Uterus (tissue), 4 donors: ENCODE results near the gene HDGFL2. TPM values are rescaled to one million over a fixed set of nuclear protein-coding genes. Genes with fewer than 3 reads are reported as not detected.

Experiments used
- DNase-seq, 2 donors: peaks; one replicate each; pipeline ENCODE4 v3.0.0-alpha.2; 2019 to 2020
- H3K27ac ChIP-seq, 2 donors: fragments of 200-600 bp; sonication (generic); 1 replicate in 1 of 2; 2 replicates in 1 of 2; pipeline ENCODE4 v1.5.1; 2016 to 2018
- H3K27me3 ChIP-seq, 2 donors: fragments of 200-600 bp; sonication (generic); one replicate each; pipeline ENCODE4 v1.5.1; 2018 to 2019; ENCODE audit warnings: control low read depth in 1 of 2
- H3K36me3 ChIP-seq, 2 donors: fragments of 200-600 bp; sonication (generic); one replicate each; pipeline ENCODE4 v1.5.1; 2019; ENCODE audit warnings: control low read depth in 1 of 2
- H3K4me1 ChIP-seq, 2 donors: fragments of 200-600 bp; sonication (generic); one replicate each; pipeline ENCODE4 v1.5.1; 2018 to 2019; ENCODE audit warnings: control low read depth in 1 of 2
- H3K4me3 ChIP-seq, 2 donors: fragments of 200-600 bp; sonication (generic); 1 replicate in 1 of 2; 2 replicates in 1 of 2; pipeline ENCODE4 v1.5.1; 2018 to 2019; ENCODE audit warnings: mild to moderate bottlenecking in 1 of 2
- H3K9me3 ChIP-seq, 2 donors: fragments of 200-600 bp; sonication (generic); one replicate each; pipeline ENCODE4 v1.5.1; 2019; ENCODE audit warnings: control low read depth in 1 of 2
- POLR2A ChIP-seq, 2 donors: fragments of 450-650 bp; IDR thresholded peaks; one replicate each; pipeline ENCODE4 v1.6.1; 2016; ENCODE audit warnings: antibody characterized with exemption in 2 of 2, mild to moderate bottlenecking in 1 of 2, moderate library complexity in 1 of 2
- intact Hi-C: fragments of 100-400 bp; cut with DNase I; formaldehyde crosslinking; loops from one replicate; pipeline ENCODE4 v1.15.1; 2023; ENCODE audit warnings: low total_unique reads
- total RNA-seq, 4 donors: library from RNA; depleted of rRNA in 3 of 4; stranded (reverse); fragments of >200 nt in 3 of 4; gene quantifications; one replicate each; pipeline versions ENCODE4 v1.1.0 to v1.2.4, GENCODE V29; 2014 to 2023
- TF ChIP-seq, protein P1 (sequence below), 4 experiments: fragments of 200-600 bp in 2 of 4; fragments of 450-650 bp in 2 of 4; sonication (generic) in 2 of 4; IDR thresholded peaks; one replicate each; pipeline ENCODE4 v1.5.1; 2016 to 2019; ENCODE audit warnings: antibody characterized with exemption in 4 of 4, mild to moderate bottlenecking in 2 of 4, moderate library complexity in 1 of 4
- donor health status: DM: yes; HTN: yes; CAD: no.

HDGFL2 gene
- total RNA-seq, 4 donors from 2014 or later = 8.5 to 65.8 (median 34.8) TPM

DNA sequence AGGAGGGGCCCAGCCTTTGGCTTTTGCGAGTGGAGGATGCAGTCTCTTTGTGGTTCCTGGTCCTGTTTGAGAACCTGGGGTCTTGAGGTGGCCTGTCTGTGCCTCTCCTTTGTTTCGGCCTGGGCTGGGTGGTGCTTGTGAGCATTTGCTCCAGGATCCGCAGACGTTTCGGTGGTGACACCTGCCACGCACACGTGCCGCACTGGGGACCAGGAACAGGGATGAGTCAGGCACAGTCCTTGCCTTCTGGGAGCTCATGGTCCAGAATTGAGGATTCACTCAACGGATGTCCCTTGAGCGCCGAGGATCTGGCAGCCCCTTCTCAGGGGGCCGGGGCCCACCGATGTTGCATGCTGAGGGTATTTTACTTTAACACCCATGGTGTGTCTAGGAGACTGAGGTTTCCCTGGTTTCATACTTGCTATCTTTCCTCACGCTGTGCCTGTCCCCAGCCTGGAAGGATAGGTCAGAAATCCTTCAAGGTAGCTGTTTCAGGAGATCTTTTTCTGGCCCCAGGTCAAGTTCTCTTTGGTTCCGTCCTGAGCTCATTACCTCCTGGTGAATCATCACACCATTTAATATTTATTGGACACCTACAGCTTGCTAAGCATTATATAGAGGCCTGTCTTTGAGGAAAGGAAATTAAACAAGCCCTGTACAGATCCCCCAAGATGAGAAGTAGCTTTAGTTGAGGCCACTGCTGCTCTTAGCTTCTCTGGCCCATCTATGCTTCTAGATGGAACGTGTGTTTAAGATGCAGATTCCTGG is 5.1 kb downstream of the HDGFL2 start:
- Histone ChIP-seq H3K4me1 (peaks cover 0 to 9% of the 10 kb centered on the region in 2 donors), H3K27me3 (no peaks in the 10 kb centered on the region), H3K4me3 (no peak overlapping the region), H3K36me3 (no peaks in the 10 kb centered on the region), H3K27ac (no peak overlapping the region), H3K9me3 (no peaks in the 10 kb centered on the region)
- intact Hi-C loops = no loop called here
- no peak for DNase-seq
- no peak for TF ChIP-seq POLR2A (IDR thresholded peaks at IDR 0.05)
- TF ChIP-seq, protein P1, sequence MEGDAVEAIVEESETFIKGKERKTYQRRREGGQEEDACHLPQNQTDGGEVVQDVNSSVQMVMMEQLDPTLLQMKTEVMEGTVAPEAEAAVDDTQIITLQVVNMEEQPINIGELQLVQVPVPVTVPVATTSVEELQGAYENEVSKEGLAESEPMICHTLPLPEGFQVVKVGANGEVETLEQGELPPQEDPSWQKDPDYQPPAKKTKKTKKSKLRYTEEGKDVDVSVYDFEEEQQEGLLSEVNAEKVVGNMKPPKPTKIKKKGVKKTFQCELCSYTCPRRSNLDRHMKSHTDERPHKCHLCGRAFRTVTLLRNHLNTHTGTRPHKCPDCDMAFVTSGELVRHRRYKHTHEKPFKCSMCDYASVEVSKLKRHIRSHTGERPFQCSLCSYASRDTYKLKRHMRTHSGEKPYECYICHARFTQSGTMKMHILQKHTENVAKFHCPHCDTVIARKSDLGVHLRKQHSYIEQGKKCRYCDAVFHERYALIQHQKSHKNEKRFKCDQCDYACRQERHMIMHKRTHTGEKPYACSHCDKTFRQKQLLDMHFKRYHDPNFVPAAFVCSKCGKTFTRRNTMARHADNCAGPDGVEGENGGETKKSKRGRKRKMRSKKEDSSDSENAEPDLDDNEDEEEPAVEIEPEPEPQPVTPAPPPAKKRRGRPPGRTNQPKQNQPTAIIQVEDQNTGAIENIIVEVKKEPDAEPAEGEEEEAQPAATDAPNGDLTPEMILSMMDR (IDR thresholded peaks at IDR 0.05) = no peak

DNA sequence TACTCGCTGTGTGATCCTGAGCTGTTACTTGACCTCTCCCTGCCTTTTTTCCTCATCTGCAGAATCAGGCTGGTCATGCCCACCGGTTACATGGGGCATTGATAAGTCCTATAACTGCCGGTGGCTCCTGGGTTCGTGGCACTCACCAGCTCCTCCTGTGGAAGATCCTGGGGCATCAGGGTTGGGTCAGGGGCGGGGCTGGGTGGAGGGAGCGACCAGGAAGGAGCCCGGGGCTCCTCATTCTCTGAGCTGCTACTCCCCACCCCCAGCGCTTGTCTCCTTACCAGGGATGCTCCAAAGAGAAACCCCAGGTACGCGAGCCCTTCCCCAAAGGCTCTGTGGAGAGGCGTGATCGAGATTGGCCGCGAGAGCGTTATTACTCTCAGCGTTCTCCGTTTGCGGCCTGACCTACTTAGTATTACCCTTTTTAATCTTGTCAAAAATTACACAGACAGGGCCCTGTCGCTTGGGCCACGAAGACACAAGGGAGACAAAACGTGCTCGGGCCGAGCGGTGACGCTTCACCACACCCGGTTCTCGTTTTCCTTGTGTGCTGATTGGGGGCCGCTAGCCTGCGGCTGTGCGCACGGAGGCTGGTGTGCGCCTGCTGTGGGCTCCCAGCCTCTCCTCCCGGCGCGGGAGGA is 10.7 kb downstream of the HDGFL2 start:
- TF ChIP-seq, protein P1 (IDR thresholded peaks at IDR 0.05) = no peak
- TF ChIP-seq POLR2A (IDR thresholded peaks at IDR 0.05) = no peak
- H3K36me3 ChIP-seq = no peaks in the 10 kb centered on the region
- intact Hi-C loops = no loop called here

DNA sequence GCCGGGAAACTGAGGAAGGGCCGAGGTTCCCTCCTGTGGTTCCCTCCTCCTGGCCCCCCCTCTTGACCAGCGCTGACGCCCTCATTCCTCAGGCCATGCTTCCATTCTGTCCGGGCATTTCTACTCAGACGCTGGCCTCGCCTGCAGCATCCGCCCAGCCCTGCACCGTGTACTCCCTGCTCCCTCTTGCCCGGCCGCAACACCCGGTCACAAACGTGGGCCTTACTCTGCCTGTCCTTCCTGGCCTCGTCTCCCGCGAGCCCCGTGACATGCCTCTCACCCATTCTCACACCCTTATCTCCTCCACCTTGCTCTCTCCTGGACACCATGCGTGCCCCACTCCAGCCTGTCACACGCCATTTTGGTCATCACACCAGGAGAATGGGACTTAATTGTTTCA is 11.3 kb downstream of the HDGFL2 start:
- no peak for TF ChIP-seq POLR2A (IDR thresholded peaks at IDR 0.05)
- TF ChIP-seq, protein P1 (IDR thresholded peaks at IDR 0.05) = no peak
- no peaks in the 10 kb centered on the region for H3K36me3 ChIP-seq
- H3K4me1 ChIP-seq = no peaks in the 10 kb centered on the region
- no peak overlapping the region for H3K4me3 ChIP-seq
- no peaks in the 10 kb centered on the region for H3K27me3 ChIP-seq
- H3K27ac ChIP-seq = no peak overlapping the region
- DNase-seq = no peak
- intact Hi-C loops = no loop called here
- no peaks in the 10 kb centered on the region for H3K9me3 ChIP-seq

More for the DNA sequence above, 10.7 kb downstream of the HDGFL2 start:
- no peak for DNase-seq
- Histone ChIP-seq H3K27me3 (no peaks in the 10 kb centered on the region), H3K9me3 (no peaks in the 10 kb centered on the region), H3K4me1 (no peaks in the 10 kb centered on the region), H3K4me3 (no peak overlapping the region), H3K27ac (no peak overlapping the region)

DNA sequence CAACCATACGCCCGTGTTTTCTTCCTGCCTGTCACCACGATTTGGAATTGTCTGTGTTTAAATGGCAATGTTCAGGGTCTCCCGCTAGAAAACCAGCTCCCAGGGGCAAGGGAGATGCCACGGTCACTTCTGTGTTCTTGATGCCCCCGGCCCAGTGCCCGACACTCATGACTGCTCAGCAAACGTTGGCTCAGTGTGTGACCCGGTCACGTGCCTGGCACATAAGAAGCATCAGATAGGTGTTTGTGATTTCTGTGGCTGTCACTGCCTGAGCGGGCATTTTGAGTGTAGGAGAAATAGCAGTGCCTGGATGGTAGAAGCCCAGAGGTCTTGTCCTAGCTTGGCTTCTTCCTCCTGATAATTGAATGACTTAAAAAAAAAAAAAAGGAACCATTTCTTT is 15.5 kb downstream of the HDGFL2 start:
- no peaks in the 10 kb centered on the region for H3K4me1 ChIP-seq
- H3K9me3 ChIP-seq = no peaks in the 10 kb centered on the region
- no peak overlapping the region for H3K27ac ChIP-seq
- no peaks in the 10 kb centered on the region for H3K36me3 ChIP-seq
- H3K27me3 ChIP-seq = no peaks in the 10 kb centered on the region
- DNase-seq = no peak
- no peak overlapping the region for H3K4me3 ChIP-seq
- TF ChIP-seq, protein P1 (IDR thresholded peaks at IDR 0.05) = no peak
- intact Hi-C loops = no loop called here

DNA sequence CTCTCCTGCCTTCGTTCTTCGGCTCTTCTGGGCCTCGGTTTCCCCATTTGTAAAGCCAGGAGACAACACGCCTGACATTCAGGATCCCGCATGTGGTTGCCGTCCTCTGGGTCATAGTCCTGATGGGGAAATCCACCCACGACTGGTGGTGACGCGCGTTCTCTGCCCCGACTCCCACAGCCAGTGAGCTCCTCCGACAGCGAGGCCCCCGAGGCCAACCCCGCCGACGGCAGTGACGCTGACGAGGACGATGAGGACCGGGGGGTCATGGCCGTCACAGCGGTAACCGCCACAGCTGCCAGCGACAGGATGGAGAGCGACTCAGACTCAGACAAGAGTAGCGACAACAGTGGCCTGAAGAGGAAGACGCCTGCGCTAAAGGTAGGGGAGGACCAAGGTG is 16.4 kb downstream of the HDGFL2 start:
- no peaks in the 10 kb centered on the region for H3K36me3 ChIP-seq
- H3K27ac ChIP-seq = no peak overlapping the region
- intact Hi-C loops = no loop called here
- no peaks in the 10 kb centered on the region for H3K9me3 ChIP-seq
- H3K4me3 ChIP-seq = no peak overlapping the region
- TF ChIP-seq POLR2A (IDR thresholded peaks at IDR 0.05) = no peak
- TF ChIP-seq, protein P1 (IDR thresholded peaks at IDR 0.05) = no peak
- H3K27me3 ChIP-seq = no peaks in the 10 kb centered on the region
- no peaks in the 10 kb centered on the region for H3K4me1 ChIP-seq
- no peak for DNase-seq
